Karpas-422 (cell line): ENCODE data around the gene ERVK3-1. TPM values are rescaled to one million over a fixed set of nuclear protein-coding genes. Genes with fewer than 3 reads are reported as not detected.
A peak's percentile ranks its signal among the peaks of the same experiment; 100 is the strongest.
"Not testable (repeated sequence)": the region's sequence is repeated elsewhere in the genome, so short reads cannot be mapped to it uniquely, and the experiment has no call there.

Experiments
- DNase-seq: peaks from one replicate; pipeline ENCODE4 v3.0.0-alpha.2; 2015
- H2AFZ ChIP-seq: fragments of 200-600 bp; sonication (generic); 2 replicates; pipeline ENCODE4 v1.6.1; 2014; ENCODE audit warnings: antibody characterized with exemption, low read length, mixed read lengths
- H3K27ac ChIP-seq: fragments of 200-600 bp; sonication (generic); 2 replicates; pipeline ENCODE4 v1.5.1; 2014; ENCODE audit warnings: mild to moderate bottlenecking, low read length, moderate library complexity
- H3K27me3 ChIP-seq: fragments of 200-600 bp; sonication (generic); 2 replicates; pipeline ENCODE4 v1.6.1; 2014; ENCODE audit warnings: low read length, mixed read lengths
- H3K36me3 ChIP-seq: fragments of 200-600 bp; sonication (generic); 2 replicates; pipeline ENCODE4 v1.6.1; 2014; ENCODE audit warnings: low read length, mixed read lengths; ENCODE audit not compliant: insufficient read depth
- H3K4me1 ChIP-seq: fragments of 200-600 bp; sonication (generic); 2 replicates; pipeline ENCODE4 v1.6.1; 2014; ENCODE audit warnings: mild to moderate bottlenecking, low read length, mixed read lengths
- H3K4me2 ChIP-seq: fragments of 200-600 bp; sonication (generic); 2 replicates; pipeline ENCODE4 v1.6.1; 2014; ENCODE audit warnings: low read length, low read depth, mild to moderate bottlenecking; ENCODE audit not compliant: poor library complexity, severe bottlenecking
- H3K4me3 ChIP-seq: fragments of 200-600 bp; sonication (generic); 2 replicates; pipeline ENCODE4 v1.5.1; 2014; ENCODE audit warnings: mild to moderate bottlenecking, antibody characterized with exemption, low read length, mixed read lengths
- H3K79me2 ChIP-seq: fragments of 200-600 bp; sonication (generic); 2 replicates; pipeline ENCODE4 v1.6.1; 2014; ENCODE audit warnings: mild to moderate bottlenecking, low read length, mixed read lengths
- H3K9ac ChIP-seq: fragments of 200-600 bp; sonication (generic); 2 replicates; pipeline ENCODE4 v1.6.0; 2014; ENCODE audit warnings: low read length
- H3K9me2 ChIP-seq: fragments of 200-600 bp; sonication (generic), shearing (Covaris generic); replicated peaks from 2 replicates; pipeline ENCODE4 v1.6.0; 2014; ENCODE audit warnings: mild to moderate bottlenecking, low read length, moderate library complexity; ENCODE audit not compliant: insufficient read depth
- H3K9me3 ChIP-seq: fragments of 300-700, 200-600 bp; sonication (generic); 2 replicates; pipeline ENCODE4 v1.6.1; 2014; ENCODE audit warnings: low read length, mixed read lengths
- H4K20me1 ChIP-seq: fragments of 200-600 bp; sonication (generic); 2 replicates; pipeline ENCODE4 v1.6.1; 2014; ENCODE audit warnings: mild to moderate bottlenecking, antibody characterized with exemption, low read length, low read depth; ENCODE audit not compliant: insufficient read depth
- total RNA-seq: library from RNA; depleted of rRNA; stranded (reverse); fragments of >200 nt; shearing (Covaris generic); gene quantifications from 2 replicates; pipeline ENCODE4 v1.2.3, GENCODE V29; 2014; ENCODE audit warnings: low replicate concordance; rRNA removed

Gene ERVK3-1
- total RNA-seq = 94.2 and 129 TPM in 2 replicates

GRCh38 chr19:58305065-58305931, at the start of gene ERVK3-1:
Gene ERVK3-1, plus strand, starts transcription at chr19:58305377. Its CDS starts 6,792 bp downstream, at chr19:58312169.
- Histone ChIP-seq H4K20me1 (no peaks in the 10 kb centered on the region), H3K9me3 (peaks cover 23% of the 10 kb centered on the region), H3K4me3 (peak within 1 kb of the TSS; percentile 92), H3K27me3 (no peaks in the 10 kb centered on the region), H3K27ac (peak within 1 kb of the TSS; percentile 16), H3K79me2 (peaks cover 75% of the 10 kb centered on the region), H2AFZ (peak within 1 kb of the TSS; percentile 78), H3K4me2 (peak within 1 kb of the TSS; percentile 67), H3K9me2 (no peaks in the 10 kb centered on the region), H3K4me1 (peaks cover 19% of the 10 kb centered on the region), H3K9ac (peak within 1 kb of the TSS; percentile 84), H3K36me3 (peaks cover 76% of the 10 kb centered on the region)
- peak; percentile 100 for DNase-seq

- not testable (repeated sequence) for H2AFZ ChIP-seq, H3K27me3 ChIP-seq, H3K9ac ChIP-seq, H4K20me1 ChIP-seq, H3K79me2 ChIP-seq, DNase-seq, H3K9me2 ChIP-seq, H3K4me1 ChIP-seq, H3K4me2 ChIP-seq, H3K27ac ChIP-seq
- Histone ChIP-seq H3K36me3 (peaks cover 96% of the 10 kb centered on the region), H3K9me3 (peaks cover 82% of the 10 kb centered on the region), H3K4me3 (0 out of 2 replicates have a peak overlapping the region, but pooled peaks have one; percentile 5)
Measured at GRCh38 chr19:58258259-58258658, 46.9 kb upstream of the ERVK3-1 start.

- H3K79me2 ChIP-seq = 0 out of 2 replicates have a peak, but pooled peaks cover 3% of the 10 kb centered on the region
- H3K4me2 ChIP-seq = no peak overlapping the region
- no peaks in the 10 kb centered on the region for H4K20me1 ChIP-seq
- peaks cover 79% of the 10 kb centered on the region for H3K9me3 ChIP-seq
- H3K9me2 ChIP-seq = no peaks in the 10 kb centered on the region
- no peaks in the 10 kb centered on the region for H3K27me3 ChIP-seq
- no peak overlapping the region for H3K27ac ChIP-seq
- peaks cover 86% of the 10 kb centered on the region for H3K36me3 ChIP-seq
- H2AFZ ChIP-seq = no peak overlapping the region
- no peak overlapping the region for H3K9ac ChIP-seq
- no peaks in the 10 kb centered on the region for H3K4me1 ChIP-seq
- no peak for DNase-seq
- no peak overlapping the region for H3K4me3 ChIP-seq
Measured at GRCh38 chr19:58261600-58261967, 43.6 kb upstream of the ERVK3-1 start.

GRCh38 chr19:58261968-58262921, 42.9 kb upstream of the ERVK3-1 start:
- Histone ChIP-seq H3K9me2 (no peaks in the 10 kb centered on the region), H3K4me1 (no peaks in the 10 kb centered on the region), H3K27ac (no peak overlapping the region), H3K36me3 (peaks cover 81% of the 10 kb centered on the region), H3K27me3 (no peaks in the 10 kb centered on the region), H3K4me3 (peak overlapping the region; percentile 39; the same call in 1 of the 2 replicates), H2AFZ (no peak overlapping the region), H3K79me2 (0 out of 2 replicates have a peak, but pooled peaks cover 3% of the 10 kb centered on the region), H3K9me3 (peaks cover 78% of the 10 kb centered on the region), H4K20me1 (no peaks in the 10 kb centered on the region), H3K4me2 (no peak overlapping the region), H3K9ac (no peak overlapping the region)
- DNase-seq = no peak

GRCh38 chr19:58262922-58263296, 42.3 kb upstream of the ERVK3-1 start:
- Histone ChIP-seq H2AFZ (no peak overlapping the region), H3K27ac (no peak overlapping the region), H3K9me2 (no peaks in the 10 kb centered on the region), H3K9me3 (peaks cover 71% of the 10 kb centered on the region), H3K4me1 (no peaks in the 10 kb centered on the region), H4K20me1 (no peaks in the 10 kb centered on the region), H3K79me2 (0 out of 2 replicates have a peak, but pooled peaks cover 3% of the 10 kb centered on the region), H3K4me3 (peak overlapping the region; percentile 39; the same call in 1 of the 2 replicates), H3K9ac (no peak overlapping the region), H3K27me3 (no peaks in the 10 kb centered on the region), H3K4me2 (no peak overlapping the region), H3K36me3 (peaks cover 75% of the 10 kb centered on the region)
- DNase-seq = no peak

DNA sequence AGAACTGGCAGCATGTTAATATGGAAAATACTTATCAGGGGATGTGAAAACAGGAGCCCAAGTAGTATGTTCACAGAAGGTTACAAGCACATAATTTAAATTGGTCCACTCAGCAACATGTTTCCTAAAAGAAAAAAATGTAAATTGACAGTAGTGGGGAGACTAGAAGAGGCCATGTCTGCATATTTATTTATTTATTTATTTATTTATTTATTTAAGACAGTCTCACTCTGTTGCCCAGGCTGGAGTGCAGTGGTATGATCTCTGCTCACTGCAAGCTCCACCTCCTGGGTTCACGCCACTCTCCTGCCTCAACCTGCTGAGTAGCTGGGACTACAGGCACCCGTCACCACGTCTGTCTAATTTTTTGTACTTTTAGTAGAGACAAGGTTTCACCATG, 40.1 kb upstream of the ERVK3-1 start:
- no peak overlapping the region for H3K27ac ChIP-seq
- H3K79me2 ChIP-seq = 0 out of 2 replicates have a peak, but pooled peaks cover 3% of the 10 kb centered on the region
- H3K4me2 ChIP-seq = no peak overlapping the region
- no peaks in the 10 kb centered on the region for H4K20me1 ChIP-seq
- no peak overlapping the region for H3K4me3 ChIP-seq
- H3K9ac ChIP-seq = no peak overlapping the region
- H2AFZ ChIP-seq = no peak overlapping the region
- H3K9me3 ChIP-seq = peaks cover 66% of the 10 kb centered on the region
- no peaks in the 10 kb centered on the region for H3K9me2 ChIP-seq
- no peaks in the 10 kb centered on the region for H3K4me1 ChIP-seq
- DNase-seq = no peak
- no peaks in the 10 kb centered on the region for H3K27me3 ChIP-seq
- peaks cover 54% of the 10 kb centered on the region for H3K36me3 ChIP-seq

GRCh38 chr19:58268344-58268743, 36.8 kb upstream of the ERVK3-1 start:
- H3K79me2 ChIP-seq = no peaks in the 10 kb centered on the region
- no peak overlapping the region for H3K4me3 ChIP-seq
- peaks cover 37% of the 10 kb centered on the region for H3K9me3 ChIP-seq
- no peak overlapping the region for H3K9ac ChIP-seq
- H3K36me3 ChIP-seq = peaks cover 47% of the 10 kb centered on the region
- no peak overlapping the region for H3K4me2 ChIP-seq
- no peaks in the 10 kb centered on the region for H3K27me3 ChIP-seq
- no peak for DNase-seq
- H3K9me2 ChIP-seq = no peaks in the 10 kb centered on the region
- no peak overlapping the region for H3K27ac ChIP-seq
- no peaks in the 10 kb centered on the region for H4K20me1 ChIP-seq
- H2AFZ ChIP-seq = no peak overlapping the region
- H3K4me1 ChIP-seq = no peaks in the 10 kb centered on the region
